B cell (primary cell): Measurements from ENCODE around the gene CDK5RAP2. TPM values are rescaled to one million over a fixed set of nuclear protein-coding genes. Genes with fewer than 3 reads are reported as not detected.

Experiments used
- ATAC-seq: fragments of 200-7000 bp; cut with Tn5 transposase; one replicate; pipeline ENCODE4 v1.10.0; 2021; ENCODE audit warnings: low read depth, mild to moderate bottlenecking, moderate number of reproducible peaks, moderate library complexity
- CTCF ChIA-PET: fragments of 350-600 bp; sonication (Branson Sonifier 250); formaldehyde crosslinking; loops from one replicate; lab custom pipeline; 2021; ENCODE audit warnings: antibody characterized with exemption, inconsistent platforms; lab: Charles Lee
- POLR2A ChIA-PET: fragments of 350-600 bp; sonication (Branson Sonifier 250); formaldehyde crosslinking; loops from one replicate; lab custom pipeline; 2021; ENCODE audit warnings: antibody characterized with exemption; lab: Charles Lee
- DNase-seq: peaks from one replicate; pipeline ENCODE4 v3.0.0; 2013
- H2AFZ ChIP-seq: 2 replicates; pipeline ENCODE4 v1.6.1; 2012; ENCODE audit warnings: mild to moderate bottlenecking, low read depth, low read length; ENCODE audit not compliant: insufficient read depth, poor library complexity, severe bottlenecking
- H3K27ac ChIP-seq, 2 donors: 1 replicate in 1 of 2; 2 replicates in 1 of 2; pipeline ENCODE4 v1.5.1; 2012 to 2013; ENCODE audit warnings: low read length in 2 of 2, mild to moderate bottlenecking in 2 of 2, moderate library complexity in 1 of 2
- H3K27me3 ChIP-seq, 4 experiments: fragments of 200-600 bp in 1 of 4; sonication (generic) in 1 of 4; replicated peaks in 1 of 4; 1 replicate in 2 of 4; 2 replicates in 2 of 4; pipeline versions ENCODE4 v1.6.1 to v1.7.0; 2013 to 2016; ENCODE audit warnings: low read length in 3 of 4, mild to moderate bottlenecking in 2 of 4, mixed read lengths in 1 of 4, moderate library complexity in 1 of 4; ENCODE audit not compliant: insufficient read depth in 4 of 4, control insufficient read depth in 3 of 4; ENCODE audit errors: control extremely low read depth in 1 of 4
- H3K36me3 ChIP-seq, 2 experiments: replicated peaks in 1 of 2; 1 replicate in 1 of 2; 2 replicates in 1 of 2; pipeline versions ENCODE4 v1.6.1 to v1.7.1; 2013; ENCODE audit warnings: low read length in 1 of 2; ENCODE audit not compliant: insufficient read depth in 2 of 2, control insufficient read depth in 1 of 2; ENCODE audit errors: control extremely low read depth in 1 of 2, extremely low read depth in 1 of 2
- H3K4me1 ChIP-seq, 2 donors: fragments of 200-600 bp in 1 of 2; sonication (generic) in 1 of 2; 1 replicate in 1 of 2; 2 replicates in 1 of 2; pipeline versions ENCODE4 v1.5.1 to v1.6.1; 2013 to 2017; ENCODE audit warnings: low read length in 2 of 2; ENCODE audit not compliant: control insufficient read depth in 2 of 2, insufficient read depth in 2 of 2
- H3K4me2 ChIP-seq: replicated peaks from 2 replicates; pipeline ENCODE3; 2012; ENCODE audit warnings: mild to moderate bottlenecking, low read depth, low read length; ENCODE audit not compliant: poor library complexity, severe bottlenecking
- H3K4me3 ChIP-seq, 5 experiments: fragments of 200-600 bp in 1 of 5; sonication (generic) in 1 of 5; 1 replicate in 3 of 5; 2 replicates in 2 of 5; pipeline versions ENCODE4 v1.5.1 to v1.7.0; 2011 to 2016; ENCODE audit warnings: low read length in 4 of 5, mild to moderate bottlenecking in 4 of 5, low read depth in 2 of 5, control low read depth in 1 of 5, moderate library complexity in 1 of 5; ENCODE audit not compliant: insufficient read depth in 1 of 5; ENCODE audit errors: control extremely low read depth in 1 of 5, extremely low read depth in 1 of 5
- H3K79me2 ChIP-seq: fragments of 200-600 bp; sonication (generic); one replicate; pipeline ENCODE4 v1.6.0; 2016; ENCODE audit warnings: low read length; ENCODE audit not compliant: control insufficient read depth, insufficient read depth
- H3K9ac ChIP-seq: fragments of 200-600 bp; sonication (generic); 2 replicates; pipeline ENCODE4 v1.6.1; 2017; ENCODE audit warnings: mild to moderate bottlenecking, low read length, moderate library complexity
- H3K9me3 ChIP-seq, 3 donors: one replicate each; pipeline versions ENCODE4 v1.6.1 to v1.7.1; 2013; ENCODE audit warnings: low read length in 2 of 3; ENCODE audit not compliant: control insufficient read depth in 2 of 3, insufficient read depth in 1 of 3; ENCODE audit errors: control extremely low read depth in 1 of 3
- H4K20me1 ChIP-seq: 2 replicates; pipeline ENCODE4 v1.6.0; 2012; ENCODE audit warnings: mild to moderate bottlenecking, low read length; ENCODE audit not compliant: insufficient read depth, control insufficient read depth, poor library complexity, severe bottlenecking
- H3K27ac Mint-ChIP-seq: one replicate; pipeline ENCODE4 v1.8.0; 2021; ENCODE audit warnings: mixed read lengths
- H3K27me3 Mint-ChIP-seq: one replicate; pipeline ENCODE4 v1.8.0; 2021; ENCODE audit warnings: mixed read lengths
- H3K4me1 Mint-ChIP-seq: one replicate; pipeline ENCODE4 v1.8.0; 2021; ENCODE audit warnings: mixed read lengths
- H3K4me3 Mint-ChIP-seq: one replicate; pipeline ENCODE4 v1.8.0; 2021; ENCODE audit warnings: mixed read lengths
- H3K9me3 Mint-ChIP-seq: one replicate; pipeline ENCODE4 v1.8.0; 2022; ENCODE audit warnings: mixed read lengths; ENCODE audit not compliant: insufficient read depth
- EZH2 ChIP-seq: IDR thresholded peaks from 2 replicates; pipeline ENCODE4 v1.6.1; 2012; ENCODE audit warnings: borderline replicate concordance, low read depth, mild to moderate bottlenecking, moderate library complexity, low read length; ENCODE audit not compliant: insufficient read depth, poor library complexity, severe bottlenecking
- WGBS: methylation state at CpG from one replicate; pipeline ENCODE4 v1.1.5; 2013; ENCODE audit warnings: missing lambda C conversion rate; ENCODE audit not compliant: insufficient coverage; 5-methylcytosine and 5-hydroxymethylcytosine counted together
- intact Hi-C: fragments of 100-400 bp; cut with micrococcal nuclease; formaldehyde crosslinking; loops from one replicate; pipeline ENCODE4 v1.10.0; 2022
- polyA plus RNA-seq: library from polyadenylated mRNA; depleted of rRNA; stranded (reverse); fragments of >200 nt; gene quantifications from 2 replicates; pipeline ENCODE4 v1.2.3, GENCODE V29; 2012
- total RNA-seq, 2 donors: library from RNA; stranded (reverse); fragments of 120-200 nt in 1 of 2; gene quantifications; 1 replicate in 1 of 2; 2 replicates in 1 of 2; pipeline versions ENCODE4 v1.2.3 to v1.2.4, GENCODE V29; 2013 to 2022
- TF ChIP-seq, protein P1 (sequence below): fragments of 200-600 bp; IDR thresholded peaks from one replicate; pipeline ENCODE4 v1.8.0; 2022; ENCODE audit warnings: antibody characterized with exemption, mild to moderate bottlenecking

The CDK5RAP2 gene
- total and polyA plus RNA-seq, 2 donors (not counting 1 experiment from before 2014, with no cell fraction given), result 31.3 to 122 TPM

DNA sequence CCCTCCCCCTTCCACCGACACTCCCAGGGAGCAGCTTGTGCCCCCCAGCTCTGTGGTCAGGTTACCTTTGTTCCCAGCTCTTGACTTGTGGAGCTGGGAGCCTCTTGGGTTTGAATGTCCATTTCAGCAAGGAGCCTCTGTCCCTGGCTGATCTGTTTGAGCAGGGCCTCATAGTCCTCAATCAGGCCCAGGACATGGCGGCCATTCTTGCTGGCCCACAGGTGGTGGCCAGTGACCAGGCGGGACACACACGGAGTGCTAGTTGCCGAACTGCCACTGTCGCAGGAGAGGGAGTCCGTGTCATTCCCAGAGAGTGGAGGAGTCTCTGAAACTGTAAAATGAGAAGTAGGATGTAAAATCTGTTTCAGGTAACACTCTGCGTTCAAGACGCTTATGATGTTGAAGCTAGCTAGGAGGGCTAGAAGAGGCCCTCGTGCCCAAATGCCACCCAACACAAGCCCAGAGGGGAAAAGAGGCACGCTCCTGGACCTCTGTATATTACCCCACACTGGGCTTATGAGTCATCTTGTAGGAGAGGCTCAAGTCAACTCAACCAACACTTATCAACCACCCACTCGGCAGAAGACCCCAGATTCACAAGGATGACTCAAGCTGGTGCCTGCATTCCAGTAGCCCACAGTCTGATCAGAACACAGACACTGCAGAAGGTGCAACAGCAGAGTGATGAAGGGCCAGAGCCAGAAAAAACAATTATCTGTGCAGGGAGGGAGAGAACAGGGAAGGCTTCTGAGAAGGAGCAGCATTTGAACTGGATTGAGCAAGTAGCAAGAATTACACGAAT lies 177.0 kb downstream of the CDK5RAP2 start:
- ChIA-PET CTCF (no interaction called here), POLR2A (no interaction called here)
- intact Hi-C loops, result no loop called here
- no peak overlapping the region for H2AFZ ChIP-seq
- H3K4me1 ChIP-seq, result no peaks in the 10 kb centered on the region
- no peaks in the 10 kb centered on the region for H4K20me1 ChIP-seq
- no peaks in the 10 kb centered on the region for H3K4me1 Mint-ChIP-seq
- no peak overlapping the region for H3K27ac Mint-ChIP-seq
- no peaks in the 10 kb centered on the region for H3K79me2 ChIP-seq
- H3K9ac ChIP-seq, result no peak overlapping the region
- no peaks in the 10 kb centered on the region for H3K9me3 Mint-ChIP-seq
- H3K4me3 ChIP-seq, result no peak overlapping the region
- TF ChIP-seq, protein P1, sequence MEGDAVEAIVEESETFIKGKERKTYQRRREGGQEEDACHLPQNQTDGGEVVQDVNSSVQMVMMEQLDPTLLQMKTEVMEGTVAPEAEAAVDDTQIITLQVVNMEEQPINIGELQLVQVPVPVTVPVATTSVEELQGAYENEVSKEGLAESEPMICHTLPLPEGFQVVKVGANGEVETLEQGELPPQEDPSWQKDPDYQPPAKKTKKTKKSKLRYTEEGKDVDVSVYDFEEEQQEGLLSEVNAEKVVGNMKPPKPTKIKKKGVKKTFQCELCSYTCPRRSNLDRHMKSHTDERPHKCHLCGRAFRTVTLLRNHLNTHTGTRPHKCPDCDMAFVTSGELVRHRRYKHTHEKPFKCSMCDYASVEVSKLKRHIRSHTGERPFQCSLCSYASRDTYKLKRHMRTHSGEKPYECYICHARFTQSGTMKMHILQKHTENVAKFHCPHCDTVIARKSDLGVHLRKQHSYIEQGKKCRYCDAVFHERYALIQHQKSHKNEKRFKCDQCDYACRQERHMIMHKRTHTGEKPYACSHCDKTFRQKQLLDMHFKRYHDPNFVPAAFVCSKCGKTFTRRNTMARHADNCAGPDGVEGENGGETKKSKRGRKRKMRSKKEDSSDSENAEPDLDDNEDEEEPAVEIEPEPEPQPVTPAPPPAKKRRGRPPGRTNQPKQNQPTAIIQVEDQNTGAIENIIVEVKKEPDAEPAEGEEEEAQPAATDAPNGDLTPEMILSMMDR, result no peak
- no peak for TF ChIP-seq EZH2
- H3K27ac ChIP-seq, result no peak overlapping the region
- H3K4me2 ChIP-seq, result no peak overlapping the region
- H3K4me3 Mint-ChIP-seq, result no peak overlapping the region
- no peak for DNase-seq
- H3K9me3 ChIP-seq, result no peaks in the 10 kb centered on the region
- H3K27me3 ChIP-seq, result no peaks in the 10 kb centered on the region
- 97% methylated on average over 9 of the region's 13 CpGs for WGBS
- ATAC-seq, result no peak
- peaks cover 2 to 84% of the 10 kb centered on the region in 2 experiments for H3K36me3 ChIP-seq
- H3K27me3 Mint-ChIP-seq, result no peaks in the 10 kb centered on the region

DNA sequence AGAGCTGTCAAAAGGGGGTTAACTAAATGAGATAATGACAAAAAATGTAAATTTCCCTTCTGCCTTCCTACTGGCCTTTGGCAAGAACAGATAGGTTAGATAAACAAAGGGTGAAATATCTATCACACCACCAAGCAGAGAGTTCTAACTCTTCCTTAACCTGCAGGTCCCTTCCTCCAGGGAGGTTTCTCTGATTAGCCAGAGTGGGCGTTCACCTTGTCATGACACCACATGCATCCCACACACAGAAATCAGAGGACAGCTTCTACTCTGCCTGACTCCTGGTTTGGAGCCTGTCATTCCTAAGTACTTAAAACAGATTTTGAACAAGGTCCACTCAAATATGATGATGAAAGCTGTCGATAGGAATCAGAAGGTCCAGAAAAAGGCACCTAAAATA lies 180.0 kb downstream of the CDK5RAP2 start:
- Histone ChIP-seq H4K20me1 (no peaks in the 10 kb centered on the region), H3K79me2 (no peaks in the 10 kb centered on the region), H3K4me1 (no peaks in the 10 kb centered on the region), H2AFZ (no peak overlapping the region), H3K27ac (no peak overlapping the region), H3K4me3 (no peak overlapping the region), H3K9me3 (no peaks in the 10 kb centered on the region), H3K27me3 (no peaks in the 10 kb centered on the region), H3K4me2 (no peak overlapping the region), H3K9ac (no peak overlapping the region), H3K36me3 (peaks cover 3 to 82% of the 10 kb centered on the region in 2 experiments)
- ATAC-seq (no peak), DNase-seq (no peak)
- intact Hi-C loops, result no loop called here
- Mint-ChIP-seq H3K4me1 (no peaks in the 10 kb centered on the region), H3K27ac (no peak overlapping the region), H3K9me3 (no peaks in the 10 kb centered on the region), H3K4me3 (no peak overlapping the region), H3K27me3 (no peaks in the 10 kb centered on the region)
- WGBS, result 100% methylated on average over 1 of the region's 2 CpGs
- ChIA-PET CTCF (no interaction called here), POLR2A (no interaction called here)
- no peak for TF ChIP-seq EZH2
- TF ChIP-seq, protein P1, result no peak
